NB4 (cell line): ENCODE results near the gene DOCK2.

Experiments
- CTCF ChIP-seq: IDR thresholded peaks from one replicate; pipeline ENCODE4 v1.5.1; 2012; ENCODE audit warnings: low read depth, low read length
- MAX ChIP-seq: IDR thresholded peaks from 2 replicates; pipeline ENCODE4 v1.6.1; 2011; ENCODE audit warnings: low read depth, low read length
- MYC ChIP-seq: IDR thresholded peaks from 2 replicates; pipeline ENCODE4 v1.6.1; 2011; ENCODE audit warnings: low read depth, low read length

GRCh38 chr5:169811680-169812079 is 174.6 kb downstream of the DOCK2 start:
- TF ChIP-seq CTCF: no peak
- no peak for TF ChIP-seq MAX
- no peak for TF ChIP-seq MYC
